NT2/D1 (cell line): Measurements from ENCODE around the gene TINAGL1.

ENCODE experiments used
- YY1 ChIP-seq: IDR thresholded peaks from 2 replicates; pipeline ENCODE4 v1.6.1; 2011; ENCODE audit not compliant: insufficient read length, insufficient read depth
- ZNF274 ChIP-seq: IDR thresholded peaks from 2 replicates; pipeline ENCODE4 v1.6.1; 2011; ENCODE audit warnings: mild to moderate bottlenecking, low read depth, low read length

- TF ChIP-seq YY1 (no peak), ZNF274 (no peak)
Observed at GRCh38 chr1:31620631-31621497, 44.5 kb downstream of the TINAGL1 start.
